ENCODE data around the gene ZMYM2. TPM values are rescaled to one million over a fixed set of nuclear protein-coding genes. Genes with fewer than 3 reads are reported as not detected.
"Not testable (repeated sequence)": the region's sequence is repeated elsewhere in the genome, so short reads cannot be mapped to it uniquely, and the experiment has no call there.

Gene ZMYM2
- total RNA-seq, result 75.1 TPM

GRCh38 chr13:19958155-19959111, at the start of gene ZMYM2:
Gene ZMYM2 (plus strand): TSS chr13:19958727. CDS start chr13:19993073, 34,346 bp downstream.
- peak; percentile 99 for DNase-seq (ENCODE audit: low spot score)

- peak; percentile 30 for DNase-seq (ENCODE audit: low spot score)
Measured at GRCh38 chr13:19910336-19911072, 48.0 kb upstream of the ZMYM2 start.

- no peak for DNase-seq (ENCODE audit: low spot score)
Measured at GRCh38 chr13:19927117-19927748, 31.3 kb upstream of the ZMYM2 start.

GRCh38 chr13:19940106-19940505, 18.4 kb upstream of the ZMYM2 start:
- DNase-seq (ENCODE audit: low spot score), result no peak

- no peak for DNase-seq (ENCODE audit: low spot score)
Measured at GRCh38 chr13:19950374-19950773, 8.2 kb upstream of the ZMYM2 start.

GRCh38 chr13:19952850-19953249, 5.7 kb upstream of the ZMYM2 start:
- no peak for DNase-seq (ENCODE audit: low spot score)

GRCh38 chr13:19955873-19956559, 2.5 kb upstream of the ZMYM2 start:
- no peak for DNase-seq (ENCODE audit: low spot score)

- DNase-seq (ENCODE audit: low spot score), result peak; percentile 86
Measured at GRCh38 chr13:19957320-19958154, 990 bp upstream of the ZMYM2 start.

GRCh38 chr13:19959141-19959830, 759 bp downstream of the ZMYM2 start:
- peak; percentile 42 for DNase-seq (ENCODE audit: low spot score)

- peak; percentile 85 for DNase-seq (ENCODE audit: low spot score)
Measured at GRCh38 chr13:19959831-19960652, 1.5 kb downstream of the ZMYM2 start.

- no peak for DNase-seq (ENCODE audit: low spot score)
Measured at GRCh38 chr13:19960653-19960976, 2.1 kb downstream of the ZMYM2 start.

- DNase-seq (ENCODE audit: low spot score), result no peak
Measured at GRCh38 chr13:19961489-19961888, 3.0 kb downstream of the ZMYM2 start.

- no peak for DNase-seq (ENCODE audit: low spot score)
Measured at GRCh38 chr13:19961924-19962323, 3.4 kb downstream of the ZMYM2 start.

GRCh38 chr13:19962894-19963293, 4.4 kb downstream of the ZMYM2 start:
- no peak for DNase-seq (ENCODE audit: low spot score)

- no peak for DNase-seq (ENCODE audit: low spot score)
Measured at GRCh38 chr13:19967621-19968020, 9.1 kb downstream of the ZMYM2 start.

- not testable (repeated sequence) for DNase-seq (ENCODE audit: low spot score)
Measured at GRCh38 chr13:19974498-19975009, 16.0 kb downstream of the ZMYM2 start.

GRCh38 chr13:19978831-19979437, 20.4 kb downstream of the ZMYM2 start:
- DNase-seq (ENCODE audit: low spot score), result no peak

GRCh38 chr13:19981685-19982238, 23.2 kb downstream of the ZMYM2 start:
- no peak for DNase-seq (ENCODE audit: low spot score)
